HTR-8/SVneo (cell line): Measurements from ENCODE around the gene GSX2.
"Not testable (repeated sequence)": the region's sequence is repeated elsewhere in the genome, so short reads cannot be mapped to it uniquely, and the experiment has no call there.

ENCODE experiments used
- DNase-seq: peaks from one replicate; pipeline ENCODE4 v3.0.0; 2011; ENCODE audit warnings: low spot score, mixed read lengths; ENCODE audit not compliant: insufficient read length
- FAIRE-seq: peaks from 2 replicates; lab custom pipeline; 2011; peaks lifted over from hg19 to GRCh38; lab: Jason Lieb, UNC

The GSX2 gene

DNA sequence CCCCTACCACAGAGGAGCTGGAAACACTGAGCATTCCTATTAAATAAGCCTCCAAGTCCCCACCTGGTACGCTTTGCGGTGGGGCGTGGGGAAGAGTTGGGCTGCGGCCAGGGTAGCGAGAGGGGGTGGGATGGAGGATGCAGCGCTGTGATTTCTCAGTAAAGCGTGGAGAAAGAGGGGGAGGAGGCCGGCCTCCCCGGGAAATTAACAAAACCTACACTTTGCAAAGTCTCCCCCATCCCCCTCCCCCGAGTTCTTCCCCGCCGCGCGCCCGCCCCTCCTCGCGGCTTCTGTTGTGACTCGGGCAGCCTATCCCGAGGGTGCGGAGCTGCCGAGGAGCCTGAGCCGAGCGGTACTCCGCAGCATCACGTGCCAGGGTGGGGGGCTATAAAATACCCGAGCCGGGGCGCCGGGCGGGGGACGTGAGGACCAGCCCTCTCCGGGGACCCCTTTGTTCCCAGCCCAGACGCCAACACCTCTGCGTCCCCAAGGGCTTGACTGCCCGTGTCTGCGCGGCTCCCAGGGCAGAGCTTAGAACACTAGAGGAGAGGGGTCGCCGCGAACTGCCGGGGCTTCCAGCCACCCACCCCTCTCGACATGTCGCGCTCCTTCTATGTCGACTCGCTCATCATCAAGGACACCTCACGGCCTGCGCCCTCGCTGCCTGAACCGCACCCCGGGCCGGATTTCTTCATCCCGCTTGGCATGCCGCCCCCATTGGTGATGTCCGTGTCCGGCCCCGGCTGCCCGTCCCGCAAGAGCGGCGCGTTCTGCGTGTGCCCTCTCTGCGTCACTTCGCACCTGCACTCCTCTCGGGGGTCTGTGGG, at the start of gene GSX2:
Gene GSX2, plus strand, starts transcription at position 416 of the 827 bp plus-strand sequence. Its CDS starts 182 bp downstream, at position 598.
- FAIRE-seq (no peak), DNase-seq (no peak)

DNA sequence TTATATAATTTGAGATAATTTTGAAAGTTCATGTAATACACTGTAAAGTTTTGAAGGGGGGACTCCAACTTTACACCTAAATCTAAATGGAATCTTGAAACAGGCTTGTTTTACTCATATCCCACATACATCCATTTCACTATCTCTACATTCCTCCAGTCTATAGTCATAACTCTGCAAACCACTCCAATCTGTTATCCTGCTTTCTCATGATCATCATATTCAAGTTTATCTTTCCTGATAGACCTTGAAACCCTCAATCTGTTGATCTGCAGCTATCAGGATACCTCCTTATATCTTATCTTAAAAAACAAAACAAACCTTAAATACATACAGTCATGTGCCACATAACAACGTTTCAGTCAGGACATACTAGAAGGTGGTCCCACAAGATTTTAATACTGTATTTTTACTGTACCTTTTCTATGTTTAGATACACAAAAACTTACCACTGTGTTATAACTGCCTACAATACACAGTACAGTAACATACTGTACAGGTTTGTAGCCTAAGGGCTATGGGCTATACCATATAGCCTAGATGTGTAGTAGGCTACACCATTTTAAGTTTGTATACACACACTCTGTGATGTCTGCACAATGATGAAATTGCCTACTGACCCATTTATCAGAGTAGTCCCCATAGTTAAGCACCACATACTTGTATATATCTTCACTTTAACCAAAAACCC, 49.6 kb upstream of the GSX2 start:
- DNase-seq (no peak), FAIRE-seq (no peak)

DNA sequence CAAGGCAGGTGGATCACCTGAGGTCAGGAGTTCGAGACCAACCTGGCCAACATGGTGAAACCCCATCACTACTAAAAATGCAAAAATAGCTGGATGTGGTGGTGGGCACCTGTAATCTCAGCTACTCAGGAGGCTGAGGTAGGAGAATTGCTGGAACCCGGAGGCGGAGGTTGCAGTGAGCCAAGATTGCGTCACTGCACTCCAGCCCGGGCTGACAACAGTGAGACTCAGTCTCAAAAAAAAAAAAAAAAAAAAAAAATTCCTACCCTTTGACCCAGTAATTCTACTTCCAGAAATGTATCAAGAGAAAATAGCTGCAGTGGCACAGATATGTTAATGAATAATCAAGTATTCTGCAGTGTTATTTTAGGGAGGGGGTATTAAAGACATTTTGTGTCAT, 46.6 kb upstream of the GSX2 start:
- FAIRE-seq, DNase-seq: not testable (repeated sequence)

DNA sequence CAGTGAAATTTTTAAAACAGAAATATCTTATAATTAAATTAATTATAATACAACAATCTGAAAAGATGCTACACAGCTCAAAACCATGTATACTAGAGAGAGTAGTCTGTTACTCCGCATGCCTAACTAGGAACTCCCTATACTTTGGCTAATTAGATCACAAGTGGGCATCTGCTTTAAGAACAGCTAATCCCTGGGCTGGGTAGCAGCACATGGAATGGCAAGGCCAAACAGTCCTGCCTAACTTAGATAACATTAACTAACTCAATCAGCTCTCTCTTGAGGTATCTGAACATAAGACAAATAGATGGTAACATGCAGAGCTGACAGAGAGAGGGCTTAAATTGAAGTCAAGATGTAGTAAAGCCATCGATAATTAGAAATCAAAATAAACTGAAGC, 45.5 kb upstream of the GSX2 start:
- no peak for DNase-seq
- no peak for FAIRE-seq

DNA sequence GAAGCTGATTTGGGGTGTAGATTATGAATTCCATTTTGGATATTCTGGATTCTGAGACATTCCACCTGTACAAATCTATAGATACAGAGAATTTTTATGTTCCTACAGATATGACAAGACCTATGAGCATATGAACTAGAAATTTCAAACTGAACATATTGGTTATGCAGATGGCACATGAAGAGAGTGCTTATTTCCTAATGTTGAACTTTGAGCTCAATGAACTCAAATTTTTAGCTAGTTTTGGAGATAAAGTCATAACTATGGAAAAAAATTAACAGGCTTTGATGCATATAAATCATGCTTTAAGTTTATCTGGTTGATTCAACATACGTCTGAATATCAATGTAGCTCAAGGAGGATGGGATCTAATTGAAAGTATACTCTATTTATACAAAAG, 44.5 kb upstream of the GSX2 start:
- no peak for DNase-seq
- no peak for FAIRE-seq

DNA sequence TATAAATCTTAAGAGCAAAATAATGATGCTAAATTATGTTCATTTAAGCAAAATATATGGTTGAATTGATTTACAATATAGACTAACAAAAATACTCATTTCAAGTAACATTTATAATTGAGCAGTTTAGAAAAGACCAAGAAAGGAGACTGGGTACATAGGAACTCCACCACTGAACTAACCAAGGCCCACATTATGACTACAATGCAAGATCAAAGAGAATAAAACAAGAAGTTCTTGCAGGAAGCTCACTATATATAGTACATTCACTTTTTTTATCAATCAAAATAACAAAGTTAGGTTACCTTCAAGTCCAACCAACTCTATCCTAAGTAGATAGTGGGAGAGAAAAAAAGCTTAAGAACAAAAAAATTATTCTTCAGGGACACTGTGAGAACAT, 43.6 kb upstream of the GSX2 start:
- DNase-seq: no peak
- no peak for FAIRE-seq

DNA sequence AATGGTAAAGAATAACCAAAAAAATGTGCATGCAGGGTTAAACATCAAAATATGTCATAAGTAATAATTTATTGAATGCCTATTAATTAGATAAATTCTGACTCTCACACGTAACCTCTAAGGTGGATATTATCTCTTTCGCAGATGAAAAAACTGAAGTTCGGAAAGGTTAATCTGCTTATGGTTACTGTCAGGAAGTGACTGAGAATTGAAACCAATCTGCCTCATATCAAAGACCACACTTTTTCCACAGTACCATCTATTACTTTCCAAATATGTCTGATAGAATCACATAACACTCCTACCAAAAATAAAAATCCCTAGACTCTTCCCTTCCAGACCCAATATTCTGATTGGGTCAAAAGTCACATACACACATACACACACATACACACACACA, 41.8 kb upstream of the GSX2 start:
- FAIRE-seq: no peak
- no peak for DNase-seq

DNA sequence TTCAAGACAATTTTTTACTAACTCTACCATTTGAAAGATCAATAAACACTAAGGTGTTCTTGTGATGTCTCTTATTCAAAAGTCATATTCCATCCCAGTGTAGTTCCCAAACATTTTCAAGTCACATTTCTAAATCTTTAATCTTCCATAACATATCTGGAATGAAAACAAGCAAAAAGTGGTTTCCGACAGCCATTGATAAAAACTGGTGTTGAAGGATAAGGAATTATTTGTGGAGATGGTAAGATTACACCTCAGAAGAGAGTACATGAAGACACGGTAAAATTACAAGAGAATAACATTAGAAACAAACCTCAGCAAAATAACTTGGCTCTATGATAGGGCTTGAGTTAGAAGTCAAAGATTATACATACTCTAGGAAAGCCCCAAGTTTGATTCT, 39.8 kb upstream of the GSX2 start:
- DNase-seq: no peak
- FAIRE-seq: no peak

DNA sequence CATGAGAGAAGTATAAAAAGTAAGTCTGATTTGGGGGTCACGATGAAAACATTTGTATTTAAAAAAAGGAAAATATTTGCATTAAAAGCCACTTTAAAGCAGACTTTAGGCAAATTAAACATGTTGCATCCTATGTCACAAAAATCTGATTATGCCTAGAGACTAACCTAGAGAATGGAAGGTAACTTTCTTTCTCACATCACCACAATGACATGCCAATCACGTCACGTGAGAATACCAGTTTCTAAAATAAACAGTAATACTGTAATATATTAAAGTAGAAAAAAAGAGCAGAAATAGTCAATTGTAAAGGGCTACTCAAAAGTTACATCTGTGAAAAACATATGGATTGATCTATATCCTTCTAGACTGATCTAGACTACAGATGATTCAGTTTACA, 38.9 kb upstream of the GSX2 start:
- no peak for DNase-seq
- no peak for FAIRE-seq

DNA sequence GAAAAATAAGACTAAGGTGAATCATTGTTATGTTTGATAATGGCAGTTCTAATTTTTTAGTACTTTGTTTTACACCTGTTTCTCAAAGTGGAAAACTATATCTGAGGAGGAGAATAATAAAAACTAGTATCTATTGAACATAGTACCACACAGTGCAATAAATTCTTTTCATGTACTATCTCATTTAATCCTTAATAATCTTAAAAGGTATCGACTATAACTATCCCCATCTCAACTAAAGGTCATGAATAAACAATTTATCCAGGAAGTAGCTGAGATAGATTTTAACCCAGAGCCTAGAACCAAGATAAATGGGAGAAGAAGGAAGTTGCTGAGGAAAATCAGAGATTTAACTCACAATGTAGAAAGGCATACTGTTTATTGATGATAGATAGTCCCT, 38.1 kb upstream of the GSX2 start:
- FAIRE-seq (no peak), DNase-seq (no peak)

DNA sequence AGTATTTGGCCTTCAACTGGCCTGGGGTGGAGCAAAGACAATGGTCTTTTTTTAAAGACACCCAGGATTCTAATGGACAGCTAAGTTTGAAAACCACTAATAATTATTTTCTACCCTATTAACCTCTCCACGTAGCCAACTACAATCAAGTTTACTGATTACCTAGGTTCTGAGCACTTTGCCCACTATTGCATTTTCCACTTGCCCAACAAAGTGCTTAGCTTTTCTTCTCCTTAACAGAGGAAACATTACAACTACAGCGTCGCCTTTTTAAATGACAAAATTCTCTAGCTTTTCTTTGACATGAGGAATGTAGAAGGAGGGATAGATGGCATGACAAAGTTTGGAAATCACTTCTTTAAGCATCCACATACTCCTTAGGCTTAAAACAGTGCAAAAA, 37.6 kb upstream of the GSX2 start:
- no peak for DNase-seq
- no peak for FAIRE-seq

DNA sequence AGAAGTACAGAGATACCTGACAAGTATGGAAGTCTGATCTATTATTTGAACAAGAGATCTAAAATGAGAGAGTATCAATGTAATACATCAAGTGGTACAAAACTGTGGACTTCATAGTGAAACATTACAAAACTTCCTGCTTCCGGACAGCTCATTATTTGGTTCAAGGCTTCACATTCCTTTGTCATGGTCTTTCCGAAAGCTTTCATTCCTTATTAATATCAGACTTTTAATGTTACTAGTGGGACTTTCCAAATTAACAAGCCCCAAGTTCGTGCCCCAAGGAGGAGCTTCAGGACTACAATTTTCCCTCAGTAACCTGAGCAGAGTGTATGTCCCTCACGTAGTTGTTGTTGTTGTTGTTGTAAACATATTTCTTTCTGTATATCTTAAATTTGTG, 36.7 kb upstream of the GSX2 start:
- FAIRE-seq: no peak

DNA sequence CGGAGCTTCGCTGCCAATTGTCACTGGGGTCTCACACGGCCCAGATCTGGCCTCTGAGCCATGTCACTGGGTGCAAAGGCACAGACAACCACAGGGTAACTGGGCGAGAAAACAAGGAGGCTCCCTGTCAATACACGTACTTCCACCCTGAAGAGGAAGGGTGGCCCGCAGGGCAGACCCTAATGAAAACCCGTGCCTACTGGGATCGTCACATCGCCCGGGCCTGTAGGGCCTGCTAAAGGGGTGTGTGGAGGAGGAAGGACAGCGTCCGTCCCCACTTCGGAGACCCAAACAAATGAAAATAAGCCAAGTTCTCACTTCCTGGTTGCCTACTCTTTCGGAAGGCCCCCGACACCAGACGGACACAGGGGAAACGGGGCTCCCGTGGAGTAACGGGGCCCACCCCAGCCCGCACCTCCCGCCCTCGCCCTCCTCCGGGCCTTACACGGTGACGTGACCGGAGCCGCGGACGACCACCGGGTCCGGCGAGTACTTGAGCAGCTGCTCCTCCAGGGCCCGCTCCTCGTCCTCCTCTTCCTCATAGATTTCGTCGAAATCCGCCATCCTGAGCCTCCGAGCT, 36.1 kb upstream of the GSX2 start:
- DNase-seq: no peak
- no peak for FAIRE-seq

More for the DNA sequence above, 36.7 kb upstream of the GSX2 start:
- no peak for DNase-seq

DNA sequence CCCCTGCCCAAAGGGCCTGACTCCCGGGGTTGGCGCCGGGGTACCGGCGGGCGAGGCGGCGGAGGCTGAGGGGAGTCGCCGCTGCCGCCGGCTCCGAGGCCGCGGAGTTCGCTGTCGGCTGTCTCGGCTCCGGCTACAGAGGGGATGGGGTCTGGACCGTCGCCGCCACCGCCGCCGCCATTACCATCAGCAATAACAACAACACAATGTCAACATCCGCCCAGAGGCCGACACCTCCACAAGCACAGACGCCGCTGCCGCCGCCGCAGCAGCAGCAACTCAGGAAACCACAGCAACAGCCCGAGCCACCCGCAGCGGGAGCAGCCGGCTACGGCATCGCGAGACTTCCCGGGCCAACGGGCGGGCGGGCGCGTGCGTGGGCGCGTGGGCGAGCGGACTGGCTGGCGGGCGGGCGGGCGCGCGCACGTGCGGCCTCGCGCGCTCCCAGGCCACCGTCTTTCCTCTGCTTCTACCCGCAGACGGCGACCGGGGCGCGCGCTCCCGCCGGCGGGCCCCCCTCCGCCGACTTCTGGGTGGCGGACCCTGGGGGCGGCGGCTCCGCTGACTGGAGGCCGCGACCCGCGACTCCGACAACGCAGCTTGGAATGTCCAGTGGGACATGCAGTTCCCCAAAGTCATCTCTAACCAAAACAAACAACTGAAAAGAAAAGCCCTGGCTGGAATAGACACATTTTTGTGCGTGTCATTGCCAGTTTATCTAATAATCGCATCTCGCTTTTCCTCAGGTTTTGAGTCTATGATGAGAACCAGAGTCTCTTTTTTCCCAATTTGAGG, 35.4 kb upstream of the GSX2 start, which contains the start of gene CHIC2:
Gene CHIC2, minus strand, starts transcription at position 289 of the 795 bp plus-strand sequence. CDS start 305 bp downstream, outside the sequence.
- DNase-seq (peak; percentile 78), FAIRE-seq (peak; percentile 52)

DNA sequence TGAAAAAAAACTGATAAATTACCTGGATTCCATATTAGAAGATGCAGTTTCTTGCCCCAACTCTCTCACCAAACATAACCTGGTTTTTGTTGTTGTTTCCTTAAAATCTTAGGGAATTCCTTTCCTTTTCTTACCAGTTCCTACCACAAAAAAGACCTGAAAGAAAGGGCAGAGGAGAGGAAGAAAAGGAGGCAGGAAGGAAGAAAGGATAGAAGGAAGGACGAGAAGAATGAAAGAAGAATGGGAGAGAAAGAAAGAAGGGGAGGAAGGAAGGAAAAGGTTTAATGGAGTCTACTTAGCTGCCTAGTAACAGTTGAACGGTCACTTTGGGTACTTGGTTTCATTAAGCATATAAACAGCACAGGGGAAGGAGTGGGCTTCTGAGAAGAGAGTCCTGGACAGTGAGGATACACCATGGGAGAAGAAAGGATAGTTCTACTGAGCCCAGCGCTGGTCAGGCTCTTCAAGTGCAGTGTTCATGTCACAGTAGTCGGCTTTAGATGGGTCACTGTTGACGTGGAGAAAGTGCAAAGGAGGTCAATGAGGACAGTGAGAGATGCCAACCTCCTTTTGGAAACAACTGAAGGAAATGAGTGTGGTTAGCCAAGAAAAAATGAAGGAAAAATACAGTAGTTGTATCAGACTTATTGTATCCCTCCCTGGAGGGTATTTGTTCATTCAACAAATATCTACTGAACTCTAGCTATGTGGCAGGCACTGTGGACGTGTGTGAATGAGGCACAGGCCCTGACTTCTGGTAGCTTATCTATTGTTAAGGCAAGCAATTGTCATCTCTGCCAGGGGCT, 34.5 kb upstream of the GSX2 start:
- no peak for FAIRE-seq
- no peak for DNase-seq

DNA sequence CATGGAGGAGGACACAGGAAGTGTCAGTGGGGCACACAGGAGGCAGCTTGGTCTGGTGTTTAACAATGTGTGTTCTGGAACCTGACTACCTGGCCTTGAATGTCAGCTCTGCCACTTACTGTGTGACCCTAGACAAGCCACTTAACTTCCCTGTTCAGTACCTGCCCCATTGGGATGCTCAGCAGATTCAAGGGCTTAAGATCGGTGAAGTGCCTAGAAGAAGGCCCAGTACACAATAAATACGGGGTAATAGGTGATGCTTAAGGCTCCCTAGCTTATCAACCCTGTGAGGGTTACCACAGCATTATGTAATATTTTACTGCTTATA, 33.9 kb upstream of the GSX2 start:
- DNase-seq (no peak), FAIRE-seq (no peak)

DNA sequence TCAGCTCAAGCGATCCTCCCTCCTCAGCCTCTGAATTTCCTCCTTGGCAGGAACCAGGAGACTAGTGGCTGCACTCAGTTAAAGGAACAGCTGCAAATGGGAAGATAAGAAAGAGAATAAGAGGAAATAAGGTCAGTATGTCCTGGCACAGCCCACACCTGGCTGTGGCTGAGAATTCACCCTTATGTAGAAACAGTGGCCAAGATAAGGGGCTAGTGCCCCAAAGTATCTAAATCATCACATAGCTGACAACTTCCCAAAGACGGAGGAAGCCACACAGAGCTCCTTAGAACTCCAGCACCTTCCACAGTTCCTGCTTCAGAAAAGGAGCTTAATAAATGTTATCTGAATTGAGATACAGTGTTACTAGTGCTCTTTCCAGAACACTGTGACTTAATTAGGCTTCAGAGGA, 33.2 kb upstream of the GSX2 start:
- DNase-seq (no peak), FAIRE-seq (no peak)

DNA sequence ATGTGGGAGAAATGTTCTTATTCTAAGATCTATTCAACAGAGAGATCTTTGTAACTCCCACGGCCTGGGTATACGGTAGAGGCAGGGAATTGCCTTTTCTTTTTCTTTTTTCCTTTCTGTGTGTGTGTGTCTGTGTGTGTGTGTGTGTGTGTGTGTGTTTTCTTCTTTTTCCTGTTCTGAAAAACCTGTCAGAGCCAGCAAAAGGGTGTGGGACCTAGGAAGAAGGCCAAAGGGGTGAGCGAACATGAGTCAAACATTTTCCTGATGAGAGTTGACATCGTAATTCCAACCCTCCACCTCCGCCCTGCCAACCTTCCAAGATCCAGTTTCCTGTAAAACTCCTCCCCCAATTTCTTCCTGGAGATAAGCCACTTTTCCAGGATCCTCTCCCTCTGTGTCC, 32.8 kb upstream of the GSX2 start:
- no peak for DNase-seq

DNA sequence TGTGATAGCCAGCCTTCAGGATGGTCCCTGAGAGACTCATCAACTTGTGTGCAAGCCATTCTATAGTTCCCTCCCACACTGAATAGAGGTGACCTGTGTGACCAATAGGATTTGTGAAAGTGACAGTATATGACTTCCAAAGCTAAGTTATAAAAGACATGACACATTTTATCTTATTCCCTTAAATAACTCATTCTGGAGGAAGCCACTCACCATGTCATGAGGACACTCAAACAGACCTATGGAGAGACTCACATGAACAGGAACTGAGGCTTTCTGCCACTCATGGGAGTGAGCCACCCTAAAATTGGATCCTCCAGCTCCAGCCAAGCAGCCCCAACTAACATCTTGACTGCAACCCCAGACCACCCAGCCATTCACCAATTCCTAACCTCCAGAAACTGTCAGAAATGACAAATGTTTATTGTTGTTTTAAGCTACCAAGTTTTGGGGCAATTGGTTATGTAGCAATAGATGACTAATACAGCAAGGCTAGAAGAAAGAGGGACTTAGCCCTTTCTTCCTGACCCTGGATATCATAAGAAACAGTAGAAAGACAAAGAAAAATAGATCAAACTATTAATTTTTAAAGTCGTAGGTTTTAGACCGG, 26.6 kb upstream of the GSX2 start:
- DNase-seq: no peak
- no peak for FAIRE-seq

More for the DNA sequence above, 32.8 kb upstream of the GSX2 start:
- FAIRE-seq: no peak
